ENCODE measurements around the gene EARS2. TPM values are rescaled to one million over a fixed set of nuclear protein-coding genes. Genes with fewer than 3 reads are reported as not detected.
"Not testable (repeated sequence)": the region's sequence is repeated elsewhere in the genome, so short reads cannot be mapped to it uniquely, and the experiment has no call there.

EARS2 gene
- total and polyA plus RNA-seq, 8 donors: 7.8 to 176 (median 18.3) TPM

DNA sequence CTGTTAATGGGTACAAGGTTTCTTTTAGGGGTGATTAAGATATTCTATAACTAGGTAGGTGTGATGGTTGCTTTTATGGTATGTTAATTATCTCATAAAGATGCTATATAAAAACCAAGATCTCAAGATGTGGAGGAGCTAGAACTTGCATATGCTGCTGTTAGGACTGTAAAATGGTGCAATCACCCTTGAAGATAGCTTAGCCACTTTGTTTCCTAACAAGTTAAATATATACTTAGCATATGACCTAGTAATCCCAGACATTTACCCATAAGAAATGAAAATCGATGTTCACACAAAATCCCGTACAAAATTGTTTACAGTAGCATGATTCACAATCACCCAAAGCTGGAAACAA, 71.9 kb downstream of the EARS2 start:
- no peaks in the 10 kb centered on the region for H3K9me3 ChIP-seq
- H3K4me1 ChIP-seq: no peaks in the 10 kb centered on the region
- DNase-seq: no peak
- H3K4me3 ChIP-seq: no peak overlapping the region
- TF ChIP-seq, protein P1, sequence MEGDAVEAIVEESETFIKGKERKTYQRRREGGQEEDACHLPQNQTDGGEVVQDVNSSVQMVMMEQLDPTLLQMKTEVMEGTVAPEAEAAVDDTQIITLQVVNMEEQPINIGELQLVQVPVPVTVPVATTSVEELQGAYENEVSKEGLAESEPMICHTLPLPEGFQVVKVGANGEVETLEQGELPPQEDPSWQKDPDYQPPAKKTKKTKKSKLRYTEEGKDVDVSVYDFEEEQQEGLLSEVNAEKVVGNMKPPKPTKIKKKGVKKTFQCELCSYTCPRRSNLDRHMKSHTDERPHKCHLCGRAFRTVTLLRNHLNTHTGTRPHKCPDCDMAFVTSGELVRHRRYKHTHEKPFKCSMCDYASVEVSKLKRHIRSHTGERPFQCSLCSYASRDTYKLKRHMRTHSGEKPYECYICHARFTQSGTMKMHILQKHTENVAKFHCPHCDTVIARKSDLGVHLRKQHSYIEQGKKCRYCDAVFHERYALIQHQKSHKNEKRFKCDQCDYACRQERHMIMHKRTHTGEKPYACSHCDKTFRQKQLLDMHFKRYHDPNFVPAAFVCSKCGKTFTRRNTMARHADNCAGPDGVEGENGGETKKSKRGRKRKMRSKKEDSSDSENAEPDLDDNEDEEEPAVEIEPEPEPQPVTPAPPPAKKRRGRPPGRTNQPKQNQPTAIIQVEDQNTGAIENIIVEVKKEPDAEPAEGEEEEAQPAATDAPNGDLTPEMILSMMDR (IDR thresholded peaks at IDR 0.05): no peak
- TF ChIP-seq POLR2A (IDR thresholded peaks at IDR 0.05) (no peak), EP300 (IDR thresholded peaks at IDR 0.05) (no peak), POLR2AphosphoS5 (IDR thresholded peaks at IDR 0.05) (no peak)
- no peaks in the 10 kb centered on the region for H3K27me3 ChIP-seq
- 67 to 85% (median 83%) methylated on average over 2 of the region's 2 CpGs for WGBS, 5 donors
- peaks cover 84 to 100% (median 100%) of the 10 kb centered on the region in 4 donors for H3K36me3 ChIP-seq
- no peak overlapping the region for H3K27ac ChIP-seq
- intact Hi-C loops (cut with DNase I; ENCODE audit: low total_unique reads): no loop called here

DNA sequence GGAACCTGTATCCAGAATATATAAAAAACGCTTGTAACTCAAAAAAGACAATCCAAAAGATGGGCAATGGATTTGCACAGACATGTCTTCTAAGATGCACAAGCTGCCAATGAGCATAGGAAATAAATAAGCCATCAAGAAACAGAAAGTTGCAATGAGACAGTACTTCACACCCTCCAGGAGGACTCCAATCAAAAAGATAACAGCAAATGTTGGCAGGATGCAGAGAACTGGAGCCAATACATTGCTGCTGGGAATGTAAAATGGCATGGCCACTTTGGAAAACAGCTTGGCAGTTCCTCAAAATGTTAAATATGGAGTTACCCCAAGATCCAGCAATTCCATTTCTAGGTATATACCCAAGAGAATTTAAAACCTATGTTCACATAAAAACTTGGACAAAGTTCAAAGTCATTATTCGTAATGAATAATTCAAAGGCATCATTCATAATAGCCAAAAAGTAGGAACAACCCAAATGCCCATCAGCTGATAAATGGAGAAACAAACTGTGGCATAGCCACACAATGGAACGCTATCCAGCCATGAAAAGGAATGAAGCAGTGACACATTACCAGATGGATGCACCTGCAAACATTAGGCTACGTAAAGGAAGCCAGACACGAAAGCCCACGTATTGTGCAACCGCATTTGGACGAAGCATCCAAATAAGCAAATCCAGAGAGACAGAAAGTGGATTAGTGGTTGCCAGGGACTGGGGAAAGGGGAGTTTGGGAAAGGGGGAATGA, 72.5 kb downstream of the EARS2 start:
- TF ChIP-seq POLR2A (IDR thresholded peaks at IDR 0.05) (no peak), EP300 (IDR thresholded peaks at IDR 0.05) (no peak), POLR2AphosphoS5 (IDR thresholded peaks at IDR 0.05) (no peak)
- TF ChIP-seq, protein P1 (IDR thresholded peaks at IDR 0.05): no peak
- H3K36me3 ChIP-seq: peaks cover 84 to 100% (median 100%) of the 10 kb centered on the region in 4 donors
- no peak overlapping the region for H3K4me3 ChIP-seq
- no peak overlapping the region for H3K27ac ChIP-seq
- no peaks in the 10 kb centered on the region for H3K4me1 ChIP-seq
- intact Hi-C loops (cut with DNase I; ENCODE audit: low total_unique reads): no loop called here
- no peaks in the 10 kb centered on the region for H3K9me3 ChIP-seq
- DNase-seq: no peak
- WGBS, 5 donors: 80 to 90% (median 89%) methylated on average over 8 of the region's 8 CpGs
- no peaks in the 10 kb centered on the region for H3K27me3 ChIP-seq

DNA sequence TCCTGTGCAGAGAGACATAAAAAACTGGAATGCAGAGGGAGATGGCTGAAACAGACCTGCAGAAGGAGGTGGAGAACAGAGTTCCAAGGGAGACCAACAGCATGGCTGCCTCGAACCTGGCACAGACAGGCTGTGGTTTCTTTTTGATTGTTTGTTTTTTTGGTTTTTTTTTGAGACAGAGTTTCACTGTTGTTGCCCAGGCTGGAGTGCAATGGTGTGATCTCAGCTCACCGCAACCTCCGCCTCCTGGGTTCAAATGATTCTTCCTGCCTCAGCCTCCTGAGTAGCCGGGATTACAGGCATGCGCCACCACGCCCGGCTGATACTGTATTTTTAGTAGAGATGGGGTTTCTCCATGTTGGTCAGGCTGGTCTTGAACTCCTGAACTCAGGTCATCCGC, 73.7 kb downstream of the EARS2 start:
- H3K4me1 ChIP-seq; DNase-seq; H3K9me3 ChIP-seq; H3K27ac ChIP-seq; H3K4me3 ChIP-seq; H3K27me3 ChIP-seq; intact Hi-C loops (cut with DNase I; ENCODE audit: low total_unique reads): not testable (repeated sequence)
- 88 to 96% (median 92%) methylated on average over 7 to 8 of the region's 8 CpGs for WGBS, 5 donors
- peaks cover 86 to 100% (median 100%) of the 10 kb centered on the region in 4 donors for H3K36me3 ChIP-seq

DNA sequence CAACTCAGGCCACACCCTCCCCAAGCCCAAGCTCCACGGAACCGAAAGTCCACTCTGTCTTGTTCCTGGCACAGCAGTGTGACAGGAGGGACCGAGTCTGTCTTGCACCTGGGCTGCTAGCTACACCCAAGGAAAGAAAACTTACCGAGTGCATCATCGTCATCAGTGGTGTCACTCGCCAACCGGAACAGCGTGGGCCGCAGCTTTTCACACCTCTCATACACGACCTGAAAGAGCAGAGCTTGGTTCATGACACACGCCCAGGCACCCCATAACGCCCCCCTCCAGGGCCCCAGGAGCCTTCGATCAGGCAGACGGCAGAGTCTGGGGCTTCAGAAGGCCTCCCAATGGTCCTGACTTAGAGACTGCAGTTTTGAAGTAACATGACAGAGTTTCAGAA, 74.4 kb downstream of the EARS2 start:
- no peak for DNase-seq
- Histone ChIP-seq H3K27me3 (no peaks in the 10 kb centered on the region), H3K4me1 (no peaks in the 10 kb centered on the region), H3K4me3 (no peak overlapping the region), H3K36me3 (peaks cover 83 to 100% (median 100%) of the 10 kb centered on the region in 4 donors), H3K9me3 (no peaks in the 10 kb centered on the region), H3K27ac (no peak overlapping the region)
- intact Hi-C loops (cut with DNase I; ENCODE audit: low total_unique reads): no loop called here
- 87 to 92% (median 89%) methylated on average over 13 to 14 of the region's 14 CpGs for WGBS, 5 donors
- TF ChIP-seq POLR2A (IDR thresholded peaks at IDR 0.05) (no peak), POLR2AphosphoS5 (IDR thresholded peaks at IDR 0.05) (no peak), EP300 (IDR thresholded peaks at IDR 0.05) (no peak)
- TF ChIP-seq, protein P1 (IDR thresholded peaks at IDR 0.05): no peak

DNA sequence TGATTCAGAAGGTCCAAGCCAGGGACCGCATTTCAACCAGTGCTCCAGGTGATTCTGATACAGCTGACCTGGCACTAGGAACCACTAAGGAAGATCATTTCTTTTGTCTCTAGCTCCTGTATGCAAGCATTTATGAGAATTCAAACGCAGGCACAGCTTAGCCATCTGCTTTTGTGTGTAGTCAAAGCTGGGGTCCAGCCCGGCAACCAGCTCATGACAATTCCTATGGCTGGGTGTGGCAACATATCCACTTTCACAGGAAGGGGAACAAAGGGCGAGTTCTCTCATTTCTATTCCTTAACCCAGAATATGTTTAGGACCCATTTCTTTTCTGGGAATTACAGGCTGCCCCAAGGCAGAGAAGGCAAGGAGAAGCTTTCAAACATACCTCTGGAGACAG, 76.9 kb downstream of the EARS2 start:
- Histone ChIP-seq H3K27me3 (no peaks in the 10 kb centered on the region), H3K36me3 (peaks cover 83 to 100% (median 100%) of the 10 kb centered on the region in 4 donors), H3K4me1 (no peaks in the 10 kb centered on the region), H3K27ac (no peak overlapping the region), H3K9me3 (no peaks in the 10 kb centered on the region), H3K4me3 (no peak overlapping the region)
- 74 to 93% (median 86%) methylated on average over 4 of the region's 4 CpGs for WGBS, 5 donors
- DNase-seq: no peak
- intact Hi-C loops (cut with DNase I; ENCODE audit: low total_unique reads): no loop called here
- TF ChIP-seq POLR2A (IDR thresholded peaks at IDR 0.05) (no peak), POLR2AphosphoS5 (IDR thresholded peaks at IDR 0.05) (no peak), EP300 (IDR thresholded peaks at IDR 0.05) (no peak)
- TF ChIP-seq, protein P1 (IDR thresholded peaks at IDR 0.05): no peak
